GM19467 (cell line): ENCODE data around the gene PRR35.

ENCODE experiments used
- ATAC-seq: cut with Tn5 transposase; IDR thresholded peaks from one replicate; pipeline ENCODE4 v1.9.1; 2021; ENCODE audit warnings: mild to moderate bottlenecking, moderate library complexity; ENCODE audit not compliant: unreplicated experiment

PRR35 gene

GRCh38 chr16:578232-578869, 18.2 kb downstream of the PRR35 start:
- ATAC-seq: no peak

DNA sequence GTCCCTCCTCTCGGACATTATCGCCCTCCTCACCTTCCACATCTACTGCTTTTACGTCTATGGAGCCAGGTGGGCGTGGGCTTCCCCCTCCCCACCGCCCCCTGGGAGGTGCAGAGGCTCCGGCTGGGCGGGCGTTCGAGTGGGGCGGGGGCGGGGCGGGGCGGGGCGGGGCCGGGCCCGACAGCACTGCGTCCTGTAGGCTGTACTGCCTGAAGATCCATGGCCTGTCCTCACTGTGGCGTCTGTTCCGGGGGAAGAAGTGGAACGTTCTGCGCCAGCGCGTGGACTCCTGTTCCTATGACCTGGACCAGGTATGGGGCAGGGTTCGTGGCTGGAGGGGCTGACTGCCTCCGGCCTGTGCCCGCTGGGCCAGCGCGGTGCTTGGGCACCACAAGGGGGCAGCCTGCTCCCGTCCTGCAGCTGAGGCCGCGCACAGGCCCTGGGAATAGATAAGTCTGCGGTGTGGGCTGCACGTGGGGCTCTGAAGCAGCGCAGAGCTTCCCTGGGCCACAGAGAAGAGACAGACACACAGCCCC, 18.7 kb downstream of the PRR35 start:
- ATAC-seq: no peak

DNA sequence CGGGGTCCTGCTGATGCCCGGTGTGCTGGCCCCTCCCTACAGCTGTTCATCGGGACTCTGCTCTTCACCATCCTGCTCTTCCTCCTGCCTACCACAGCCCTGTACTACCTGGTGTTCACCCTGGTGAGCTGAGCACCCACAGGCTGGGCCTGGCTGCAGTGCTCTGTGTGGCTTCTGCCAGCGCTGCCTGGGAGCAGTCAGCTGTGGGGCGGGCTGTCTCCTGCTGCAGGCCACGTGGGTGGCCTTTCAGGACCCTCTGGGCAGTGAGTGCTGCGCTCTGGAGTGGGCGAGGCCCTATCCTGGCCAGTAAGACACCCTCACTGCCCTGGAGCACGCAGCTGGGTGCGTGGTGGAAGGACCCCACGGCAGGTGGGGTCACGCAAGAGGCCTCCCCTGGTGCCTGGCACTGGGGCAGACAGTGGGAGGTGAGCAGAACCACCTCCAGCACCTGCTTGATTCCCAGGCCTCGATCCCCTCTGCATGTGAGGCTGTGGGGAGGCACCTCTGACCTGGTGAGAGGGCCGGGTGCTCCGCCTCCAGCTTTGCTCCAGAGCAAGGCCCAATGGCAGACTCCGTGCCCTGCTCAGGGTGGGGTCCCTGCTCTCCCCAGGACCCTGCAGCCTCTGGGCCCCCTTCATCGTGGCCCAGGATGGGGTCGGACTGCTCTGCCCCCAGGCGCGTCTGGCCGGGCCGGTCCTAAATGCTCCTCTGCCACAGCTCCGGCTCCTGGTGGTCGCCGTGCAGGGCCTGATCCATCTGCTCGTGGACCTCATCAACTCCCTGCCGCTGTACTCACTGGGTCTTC, 20.1 kb downstream of the PRR35 start:
- ATAC-seq: no peak

GRCh38 chr16:580946-581498, 20.8 kb downstream of the PRR35 start:
- no peak for ATAC-seq

GRCh38 chr16:582218-582613, 22.0 kb downstream of the PRR35 start:
- ATAC-seq: no peak

DNA sequence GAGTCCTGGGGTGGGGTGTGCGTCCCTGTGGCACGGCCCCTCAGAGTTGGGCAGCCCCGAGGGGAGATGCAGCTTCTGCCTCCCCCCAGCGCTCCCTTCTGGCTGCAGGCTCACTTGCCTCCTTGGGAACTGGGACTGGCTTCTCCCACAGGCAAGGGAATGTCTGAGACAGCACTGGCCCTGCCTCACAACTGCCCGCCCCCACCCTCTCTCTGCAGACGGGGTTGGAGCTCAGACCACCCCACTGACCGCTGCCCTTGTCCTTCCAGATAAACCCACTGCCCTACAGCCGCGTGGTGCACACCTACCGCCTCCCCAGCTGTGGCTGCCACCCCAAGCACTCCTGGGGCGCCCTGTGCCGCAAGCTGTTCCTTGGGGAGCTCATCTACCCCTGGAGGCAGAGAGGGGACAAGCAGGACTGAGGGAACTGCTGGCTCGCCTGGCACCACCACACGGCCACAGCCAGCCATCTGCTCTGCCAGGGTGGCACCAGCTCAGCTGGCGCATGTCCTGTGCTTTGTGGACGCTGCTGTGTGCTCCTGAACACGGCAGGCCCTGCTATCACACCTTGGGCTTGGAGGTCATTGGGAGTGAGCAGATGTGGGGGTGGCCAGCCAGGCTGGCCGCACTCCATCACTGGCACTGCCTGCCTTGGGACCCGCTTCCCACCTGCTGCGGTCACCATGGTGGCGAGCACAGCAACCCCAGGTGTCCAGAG, 22.6 kb downstream of the PRR35 start:
- ATAC-seq: no peak

GRCh38 chr16:583470-583814, 23.2 kb downstream of the PRR35 start:
- no peak for ATAC-seq

DNA sequence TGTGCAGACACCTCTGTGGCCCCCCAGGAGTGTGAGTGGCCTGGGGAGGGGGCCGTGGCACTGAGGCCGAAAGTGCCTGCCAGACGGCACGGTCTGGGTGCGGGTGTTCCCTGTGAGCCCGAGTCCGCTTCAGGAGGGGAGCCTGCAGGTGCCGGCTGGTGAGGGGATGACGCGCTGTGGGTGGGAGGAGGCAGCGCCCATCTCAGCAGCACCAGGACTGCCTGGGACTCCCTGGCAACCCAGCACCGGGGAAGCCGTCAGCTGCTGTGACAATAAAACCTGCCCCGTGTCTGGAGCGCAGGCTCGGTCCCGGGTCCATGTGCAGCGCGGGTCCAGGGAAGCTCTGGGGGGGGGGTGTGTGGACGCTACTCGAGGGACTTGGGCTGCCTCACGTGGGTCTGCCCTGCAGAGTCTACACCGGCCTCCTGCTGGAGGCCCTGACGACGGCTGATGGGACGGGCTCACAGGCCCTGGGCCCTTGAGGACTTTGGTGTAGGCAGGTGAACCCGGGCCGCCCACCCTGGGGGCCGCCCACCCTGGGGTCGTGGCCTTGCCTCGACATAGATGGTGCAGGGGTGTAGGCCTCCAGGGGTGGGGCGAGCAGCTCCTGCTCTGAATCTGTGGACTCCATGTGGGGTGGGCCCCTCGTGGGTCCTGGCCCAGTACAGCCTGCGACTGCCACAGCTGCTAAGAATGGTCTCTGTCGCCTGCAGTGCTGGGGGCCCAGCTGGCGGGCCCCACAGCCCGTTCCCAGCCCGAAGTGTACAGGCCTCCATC, 23.8 kb downstream of the PRR35 start:
- no peak for ATAC-seq

DNA sequence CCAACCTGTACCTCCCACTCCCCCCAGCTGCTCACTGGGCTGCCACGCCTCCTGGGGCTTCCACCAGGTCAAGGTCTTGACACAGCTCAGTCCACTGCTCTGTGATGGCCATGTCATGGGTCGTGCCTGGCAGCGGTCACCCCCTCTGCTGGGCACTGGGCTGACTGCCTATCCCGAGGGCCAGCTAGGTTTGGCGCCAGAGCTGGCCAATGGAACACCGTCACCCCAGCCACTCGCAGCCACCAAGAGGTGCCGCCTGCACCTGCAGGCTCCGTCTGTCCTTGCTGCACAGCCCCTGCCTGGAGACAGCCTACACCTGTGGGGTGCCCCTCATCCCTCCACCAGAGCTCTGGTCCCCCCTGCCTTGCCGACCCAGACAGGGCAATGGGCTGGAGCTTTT, 25.2 kb downstream of the PRR35 start:
- no peak for ATAC-seq

DNA sequence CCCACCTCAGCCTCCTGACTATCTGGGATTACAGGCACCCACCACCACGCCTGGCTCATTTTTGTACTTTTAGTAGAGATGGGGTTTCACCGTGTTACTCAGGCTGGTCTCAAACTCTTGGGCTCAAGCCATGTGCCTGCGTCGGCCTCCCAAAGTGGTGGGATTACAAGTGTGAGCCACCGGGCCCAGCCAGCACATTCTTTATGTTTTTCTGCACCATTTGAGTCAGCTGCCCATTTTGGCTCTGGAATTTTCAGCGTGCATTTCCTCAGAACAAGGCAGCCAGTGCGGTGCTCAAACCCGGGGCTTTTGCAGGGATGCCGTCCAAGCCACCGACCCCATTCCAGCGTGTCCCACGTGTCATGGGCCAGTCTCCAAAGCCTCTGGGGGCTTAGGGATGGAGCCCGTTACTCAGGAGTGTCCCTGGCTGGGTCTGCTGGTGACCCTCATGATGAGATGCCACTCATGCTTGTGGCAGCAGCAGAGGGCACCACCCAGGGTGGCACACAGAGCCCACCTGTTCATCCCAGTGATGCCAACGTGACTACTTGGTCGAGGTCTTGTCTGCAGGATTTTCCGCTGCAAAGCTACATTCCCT, 26.0 kb downstream of the PRR35 start:
- no peak for ATAC-seq

DNA sequence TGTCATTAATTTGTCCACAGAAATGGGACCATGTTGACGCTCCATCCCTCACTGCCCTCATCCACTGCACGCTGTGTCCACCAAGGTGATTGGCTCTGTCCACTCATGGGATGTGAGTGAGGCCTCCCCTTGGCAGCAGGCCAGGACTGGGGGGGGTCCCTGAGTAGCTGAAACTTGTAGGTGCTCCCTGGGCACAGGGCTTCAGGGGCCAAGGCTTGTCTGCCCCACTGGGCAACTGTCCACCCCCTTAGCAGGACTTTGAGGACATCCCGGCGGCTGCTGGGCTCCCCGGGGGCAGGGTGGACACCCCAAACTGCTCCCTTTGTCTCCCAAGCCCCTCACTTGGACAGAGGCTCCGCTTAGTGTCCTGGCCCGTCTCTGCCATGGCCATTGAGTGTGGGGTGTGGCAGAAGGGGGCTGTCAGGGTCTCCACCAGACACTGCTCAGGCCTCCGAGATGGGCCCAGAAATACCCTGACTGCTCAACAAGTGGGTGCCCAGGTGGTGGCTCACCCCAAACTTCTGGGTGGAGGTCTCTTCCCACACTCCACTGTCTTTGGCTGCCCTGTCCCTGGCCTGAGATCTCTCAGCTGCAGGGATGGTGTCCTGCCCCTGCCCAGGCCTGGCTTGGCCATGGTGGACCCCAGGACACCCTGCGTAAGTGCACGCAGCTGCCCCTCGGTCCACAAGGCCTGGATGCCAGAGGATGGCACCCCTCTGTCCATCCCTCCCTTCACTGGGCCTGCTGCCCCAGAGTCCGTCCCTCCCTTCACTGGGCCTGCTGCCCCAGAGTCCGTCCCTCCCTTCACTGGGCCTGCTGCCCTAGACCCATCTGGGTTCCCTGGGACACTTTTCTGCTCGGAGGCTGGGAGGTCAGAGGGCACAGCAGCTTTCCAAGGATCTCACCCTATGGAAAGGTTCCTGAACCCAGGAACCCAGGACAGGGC, 26.7 kb downstream of the PRR35 start:
- no peak for ATAC-seq

GRCh38 chr16:588639-588888, 28.4 kb downstream of the PRR35 start:
- ATAC-seq: peak; percentile 1

DNA sequence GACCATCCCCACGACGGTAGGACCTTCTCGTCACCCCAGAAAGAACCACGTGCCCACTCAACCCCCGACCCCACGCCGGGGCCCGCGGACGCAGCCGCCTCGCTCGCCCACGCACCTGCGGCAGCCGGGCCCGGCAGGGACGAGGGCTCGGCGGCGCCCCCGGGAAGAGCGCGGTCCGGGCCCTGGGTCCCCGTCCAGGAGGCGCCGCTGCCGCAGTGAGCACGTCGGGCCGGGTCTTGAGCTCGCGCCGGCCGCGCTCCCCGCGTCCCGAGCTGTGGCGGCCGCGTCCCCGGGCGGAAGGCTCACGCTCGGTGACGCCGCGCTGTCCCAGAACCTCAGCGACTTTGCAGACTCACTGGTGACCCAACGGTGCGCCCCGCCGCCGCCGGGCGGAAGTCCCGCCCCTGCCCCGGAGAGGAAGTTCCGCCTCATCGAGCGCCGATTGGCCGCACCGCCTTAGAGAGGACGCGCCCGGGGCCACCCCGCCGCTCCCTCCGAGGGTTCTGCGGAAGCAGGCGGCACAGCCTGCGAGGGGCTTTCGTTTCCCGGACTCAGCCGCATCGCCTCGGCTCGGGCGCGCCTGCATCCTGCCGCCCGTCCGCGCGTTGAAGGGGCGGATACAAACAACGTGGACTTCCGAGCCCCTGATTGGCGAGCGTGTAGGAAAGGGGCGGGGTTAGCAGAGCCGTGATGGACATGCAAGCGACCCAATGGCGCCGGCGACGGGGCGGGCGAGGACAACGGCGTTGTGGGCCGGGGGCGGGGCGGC, 28.9 kb downstream of the PRR35 start:
- ATAC-seq: peak; percentile 61

DNA sequence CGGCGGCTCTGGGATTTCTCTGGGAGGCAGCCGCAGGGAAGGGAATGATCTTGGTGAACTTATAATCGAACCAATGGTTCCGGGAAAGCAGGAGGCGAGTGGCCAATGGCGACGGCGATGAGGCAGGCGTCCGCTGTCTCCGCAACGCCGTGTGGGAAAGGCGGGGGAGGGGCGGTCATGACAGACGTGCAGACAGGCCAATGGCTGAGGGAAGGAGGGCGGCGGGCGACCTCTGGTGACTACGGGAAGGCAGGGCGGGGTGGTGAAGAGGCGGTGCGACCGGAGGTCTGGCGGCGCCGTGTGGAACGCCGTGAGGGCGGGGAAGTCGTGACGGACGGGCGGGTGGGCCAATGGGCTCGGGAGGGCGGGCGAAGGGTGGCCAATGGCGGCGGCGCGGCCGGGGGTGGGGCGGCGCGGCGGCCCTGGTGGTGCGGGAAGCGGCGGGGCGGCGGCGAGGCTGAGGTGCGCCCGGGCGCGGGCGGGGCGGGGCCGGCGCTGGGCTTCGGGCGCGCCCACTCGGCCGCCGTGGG, 29.5 kb downstream of the PRR35 start, which contains the start of gene RAB40C:
Gene RAB40C (plus strand): TSS at position 409 of the 530 bp plus-strand sequence. CDS start 226 bp downstream, outside the sequence.
- peak; percentile 71 for ATAC-seq

DNA sequence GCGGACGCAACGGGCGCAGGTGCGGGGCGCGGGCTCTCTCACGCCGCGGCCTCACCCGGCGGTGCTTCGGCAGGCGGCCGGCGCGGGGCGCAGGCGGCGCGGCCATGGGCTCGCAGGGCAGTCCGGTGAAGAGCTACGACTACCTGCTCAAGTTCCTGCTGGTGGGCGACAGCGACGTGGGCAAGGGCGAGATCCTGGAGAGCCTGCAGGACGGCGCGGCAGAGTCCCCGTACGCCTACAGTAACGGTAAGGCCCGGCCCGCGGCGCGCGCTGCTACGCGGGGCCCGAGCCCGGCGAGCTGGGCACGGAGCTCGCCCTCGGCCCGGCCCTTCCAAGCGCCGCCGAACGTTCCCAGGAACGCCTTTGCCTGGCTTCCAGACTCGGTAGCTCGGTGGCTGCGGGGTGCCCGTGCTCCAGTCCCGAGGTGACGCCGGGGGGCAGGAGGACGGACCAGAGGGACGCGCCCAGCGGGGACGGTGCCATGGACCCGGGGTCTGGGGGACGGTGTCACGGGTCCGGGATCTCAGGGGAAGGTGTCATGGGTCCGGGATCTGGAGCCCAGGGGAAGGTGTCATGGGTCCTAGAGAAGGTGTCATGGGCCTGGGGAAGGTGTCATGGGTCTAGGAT, 30.1 kb downstream of the PRR35 start:
- no peak for ATAC-seq

- ATAC-seq: no peak
These were observed 30.6 kb downstream of the PRR35 start for GRCh38 chr16:590815-591200.

DNA sequence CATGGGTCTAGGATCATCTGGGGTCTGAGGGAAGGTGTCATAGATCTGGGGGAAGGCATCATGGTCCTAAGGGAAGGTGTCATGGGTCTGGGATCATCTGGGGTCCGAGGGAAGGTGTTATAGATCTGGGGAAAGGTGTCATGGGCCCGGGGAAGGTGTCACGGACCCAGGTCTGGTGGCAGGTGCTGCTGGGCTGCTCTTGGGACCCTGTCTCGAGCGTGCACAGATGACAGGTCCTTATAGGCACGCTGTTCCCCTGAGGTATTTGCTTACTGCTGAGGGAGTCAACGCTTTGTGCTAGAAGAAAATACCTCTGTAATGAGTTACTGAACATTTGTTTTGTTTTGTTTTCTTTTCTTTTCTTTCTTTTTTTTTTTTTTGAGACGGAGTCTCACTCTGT, 31.0 kb downstream of the PRR35 start:
- ATAC-seq: no peak
